Naive thymus-derived CD8-positive, alpha-beta T cell (primary cell): Measurements from ENCODE around the gene GBE1. TPM values are rescaled to one million over a fixed set of nuclear protein-coding genes. Genes with fewer than 3 reads are reported as not detected.

Experiments
- ATAC-seq, 2 donors: fragments of 150-1000 bp; cut with Tn5 transposase in 1 of 2; sonication (Bioruptor Pico), chemical (Tn5 transposase) in 1 of 2; 1 replicate in 1 of 2; 2 replicates in 1 of 2; pipeline ENCODE4 v1.10.0; 2021; ENCODE audit warnings: mild to moderate bottlenecking in 2 of 2, moderate library complexity in 2 of 2
- POLR2A ChIA-PET: fragments of 350-600 bp; sonication (Branson Sonifier 250); formaldehyde crosslinking; loops from one replicate; lab custom pipeline; 2021; ENCODE audit warnings: antibody characterized with exemption; lab: Charles Lee
- DNase-seq, 10 donors: peaks; one replicate each; pipeline versions ENCODE4 v3.0.0 to v3.0.0-alpha.2; 2020 to 2022
- H3K27ac Mint-ChIP-seq, 10 donors: one replicate each; pipeline ENCODE4 v1.8.0; 2020 to 2022; ENCODE audit warnings: mild to moderate bottlenecking in 10 of 10, mixed read lengths in 10 of 10, moderate library complexity in 4 of 10, inconsistent platforms in 1 of 10
- H3K27me3 Mint-ChIP-seq, 5 donors: one replicate each; pipeline ENCODE4 v1.8.0; 2021 to 2022; ENCODE audit warnings: mixed read lengths in 5 of 5
- H3K36me3 Mint-ChIP-seq, 3 donors: one replicate each; pipeline ENCODE4 v1.8.0; 2020 to 2022; ENCODE audit warnings: mixed read lengths in 3 of 3, mild to moderate bottlenecking in 2 of 3, inconsistent platforms in 1 of 3
- H3K4me1 Mint-ChIP-seq, 4 donors: one replicate each; pipeline ENCODE4 v1.8.0; 2021 to 2022; ENCODE audit warnings: mixed read lengths in 4 of 4
- H3K4me3 Mint-ChIP-seq, 10 donors: one replicate each; pipeline ENCODE4 v1.8.0; 2020 to 2022; ENCODE audit warnings: mild to moderate bottlenecking in 10 of 10, mixed read lengths in 10 of 10, moderate library complexity in 6 of 10, inconsistent platforms in 1 of 10
- H3K9me3 Mint-ChIP-seq, 9 donors: one replicate each; pipeline ENCODE4 v1.8.0; 2020 to 2022; ENCODE audit warnings: mixed read lengths in 9 of 9, mild to moderate bottlenecking in 3 of 9, inconsistent platforms in 1 of 9, moderate library complexity in 1 of 9
- polyA plus RNA-seq, 3 donors: library from polyadenylated mRNA; unstranded; fragments of 300-500 nt; fragmentation: Illumina TruSeq; gene quantifications; one replicate each; pipeline ENCODE4 v1.2.3, GENCODE V29; 2021
- total RNA-seq, 8 experiments: library from RNA in 2 of 8; stranded (reverse) in 2 of 8; gene quantifications; one replicate each; pipeline ENCODE4 v1.2.3 and lab custom pipeline; 2021 to 2026

GBE1 gene
- total RNA-seq (1 to 10 TPM; 8.9 to 9.0 TPM), polyA plus RNA-seq (10 to 100 TPM in 1 of 3 donors, 1 to 10 TPM in 2; 9.8 to 10.4 (median 10.0) TPM), total RNA-seq (lab: John Stamatoyannopoulos, UW) (10.8 to 30.4 (median 20.4) reads per million in 6 experiments)

DNA sequence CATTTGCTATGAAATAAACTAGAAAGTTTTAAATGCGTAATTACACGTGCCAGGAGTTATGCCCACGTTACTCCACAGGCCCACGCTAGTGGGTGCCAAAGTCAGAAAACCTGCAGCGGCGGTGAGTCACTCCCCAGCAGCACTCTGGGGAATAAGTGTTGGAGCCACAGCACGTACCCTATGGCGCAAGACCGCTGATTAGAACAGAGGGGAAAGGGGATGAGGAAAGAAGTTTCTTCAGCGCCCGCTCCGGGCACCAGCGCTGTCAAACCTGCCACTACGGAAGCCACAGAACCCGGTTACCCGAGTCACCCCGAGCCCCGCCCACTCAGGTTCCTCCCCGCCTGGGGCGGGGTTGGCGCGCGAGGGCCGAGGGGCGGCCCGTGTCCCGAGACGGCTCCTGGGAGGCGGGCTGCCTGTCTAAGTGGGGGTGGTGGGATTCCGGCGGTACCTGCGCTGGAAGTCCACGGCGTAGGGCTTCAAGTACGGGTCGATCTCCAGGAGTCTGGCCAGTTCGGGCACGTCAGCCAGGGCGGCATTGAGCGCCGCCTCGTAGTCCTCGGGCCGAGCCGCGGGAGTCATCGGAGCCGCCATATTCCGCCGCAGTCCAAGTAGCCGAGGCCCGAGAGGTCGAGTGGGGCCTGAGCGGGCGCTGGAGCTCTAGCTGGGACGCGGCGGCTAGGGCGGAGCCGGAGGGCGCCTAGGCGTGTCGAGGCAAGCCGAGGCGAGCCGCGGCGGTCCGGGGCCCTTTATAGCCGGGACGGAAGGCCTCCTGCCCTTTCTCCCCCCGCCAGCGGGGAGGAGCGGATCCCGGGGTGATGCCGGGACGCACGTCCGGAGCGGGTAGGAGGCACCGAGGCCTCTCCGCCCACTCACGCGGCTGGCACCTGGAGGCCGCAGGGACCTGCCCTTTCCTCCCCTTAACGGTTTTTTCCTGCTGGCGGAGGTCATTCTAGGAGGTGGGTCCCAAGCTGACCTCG, at the start of gene GBE1:
Gene GBE1, minus strand, starts transcription at position 722 of the 980 bp plus-strand sequence. Its CDS starts 128 bp downstream, at position 594.
- no peaks in the 10 kb centered on the region for H3K27me3 Mint-ChIP-seq
- peak; percentile 84 to 87 for ATAC-seq
- H3K4me1 Mint-ChIP-seq, result peaks cover 14 to 28% (median 18%) of the 10 kb centered on the region in 4 donors
- peak within 1 kb of the TSS; percentile 98 to 100 (median 99) for H3K27ac Mint-ChIP-seq
- peak; percentile 81 to 97 (median 88) for DNase-seq
- POLR2A ChIA-PET, result no interaction called here
- peaks cover 0 to 7% (median 0%) of the 10 kb centered on the region in 9 donors for H3K9me3 Mint-ChIP-seq
- peak within 1 kb of the TSS; percentile 93 to 99 (median 96) for H3K4me3 Mint-ChIP-seq
- H3K36me3 Mint-ChIP-seq, result peaks cover 2 to 18% (median 9%) of the 10 kb centered on the region in 3 donors

DNA sequence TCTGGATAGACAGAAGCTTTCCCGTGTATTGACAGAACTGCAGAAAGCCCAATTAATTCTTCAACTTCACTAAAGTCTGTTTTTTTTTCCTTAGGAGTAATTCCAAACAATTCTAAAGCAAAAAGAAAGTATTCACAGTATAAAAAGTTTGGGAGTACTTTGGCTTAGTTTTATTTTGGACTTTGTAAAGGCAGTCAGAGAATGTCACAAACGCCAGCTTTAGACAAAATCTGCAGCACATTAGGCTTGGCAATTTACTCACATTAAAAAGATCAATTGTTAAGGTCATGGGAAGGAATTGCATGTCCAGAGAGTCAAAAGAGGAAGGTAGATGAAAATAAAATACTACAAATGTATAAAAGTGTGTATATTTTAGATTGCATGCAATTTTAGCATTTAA, 47.5 kb upstream of the GBE1 start:
- POLR2A ChIA-PET, result no interaction called here
- Mint-ChIP-seq H3K36me3 (no peaks in the 10 kb centered on the region), H3K9me3 (peaks cover 0 to 4% (median 0%) of the 10 kb centered on the region in 9 donors), H3K4me3 (no peak overlapping the region), H3K27me3 (peaks cover 0 to 7% (median 0%) of the 10 kb centered on the region in 5 donors), H3K27ac (no peak overlapping the region), H3K4me1 (no peaks in the 10 kb centered on the region)
- no peak for DNase-seq
- ATAC-seq, result no peak

DNA sequence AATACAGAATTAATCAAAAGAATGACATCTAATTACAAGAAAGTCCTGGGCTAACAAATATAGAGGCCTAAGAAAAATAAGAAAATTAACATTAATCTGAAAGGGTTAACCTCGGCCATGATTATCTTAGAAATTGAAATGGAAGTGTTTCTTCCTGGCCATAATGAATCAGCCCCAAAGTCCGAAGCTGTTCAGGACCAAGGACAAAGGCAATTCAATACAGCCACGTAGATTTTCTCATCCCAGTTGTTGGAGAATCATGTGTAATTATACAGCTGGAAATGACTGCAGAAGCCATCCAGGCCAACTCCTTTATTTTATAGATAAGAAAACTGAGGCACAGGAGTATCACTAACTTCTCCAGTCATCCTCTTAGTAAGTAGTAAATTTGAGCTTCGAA, 38.0 kb upstream of the GBE1 start:
- no peak overlapping the region for H3K4me3 Mint-ChIP-seq
- ATAC-seq, result no peak
- no peaks in the 10 kb centered on the region for H3K36me3 Mint-ChIP-seq
- POLR2A ChIA-PET, result no interaction called here
- H3K27me3 Mint-ChIP-seq, result no peaks in the 10 kb centered on the region
- no peaks in the 10 kb centered on the region for H3K9me3 Mint-ChIP-seq
- H3K27ac Mint-ChIP-seq, result no peak overlapping the region
- no peak for DNase-seq
- H3K4me1 Mint-ChIP-seq, result no peaks in the 10 kb centered on the region

DNA sequence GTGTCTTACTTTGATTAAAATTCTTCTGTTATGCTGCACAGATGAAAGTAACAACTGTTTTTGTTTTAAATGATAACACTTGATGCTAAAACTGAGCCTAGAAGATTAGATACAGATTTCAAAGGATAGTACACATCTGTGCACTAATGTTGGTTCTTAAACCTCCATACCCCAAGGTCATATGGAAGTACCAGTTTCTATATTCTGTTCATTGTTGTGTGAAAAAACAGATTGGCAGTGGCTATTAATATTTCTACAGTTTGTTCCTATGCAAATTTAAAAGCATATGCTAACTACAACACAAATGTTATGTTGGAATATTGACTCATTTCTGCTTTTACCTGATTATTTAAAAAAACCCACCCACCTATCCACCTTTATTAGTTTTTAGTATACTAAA, 32.0 kb upstream of the GBE1 start:
- no peak for ATAC-seq
- DNase-seq, result no peak
- Mint-ChIP-seq H3K36me3 (no peaks in the 10 kb centered on the region), H3K4me1 (peaks cover 0 to 2% (median 0%) of the 10 kb centered on the region in 4 donors), H3K27me3 (peaks cover 0 to 3% (median 0%) of the 10 kb centered on the region in 5 donors), H3K27ac (no peak overlapping the region), H3K4me3 (no peak overlapping the region), H3K9me3 (no peaks in the 10 kb centered on the region)
- POLR2A ChIA-PET, result no interaction called here

DNA sequence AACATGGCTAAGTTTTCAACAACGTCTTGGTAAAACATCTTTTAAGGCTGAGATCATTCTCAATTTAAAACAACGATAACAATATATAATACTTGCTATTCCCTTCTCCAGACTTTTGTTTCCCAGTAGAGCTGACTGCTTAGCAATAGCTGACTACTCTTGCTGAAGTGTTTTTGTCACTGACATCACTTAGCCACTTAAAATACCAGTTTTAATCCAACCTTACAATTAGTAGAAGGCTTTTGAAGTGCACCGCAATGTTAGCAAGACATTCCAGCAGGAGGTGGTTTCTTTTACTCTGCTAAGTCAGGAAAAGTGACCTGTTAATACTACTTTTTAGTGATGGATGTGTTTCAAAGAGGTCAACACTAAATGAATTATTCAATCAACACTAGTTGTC, 28.7 kb upstream of the GBE1 start:
- Mint-ChIP-seq H3K4me3 (no peak overlapping the region), H3K9me3 (no peaks in the 10 kb centered on the region), H3K27ac (no peak overlapping the region), H3K4me1 (peaks cover 0 to 2% (median 0%) of the 10 kb centered on the region in 4 donors), H3K27me3 (peaks cover 0 to 3% (median 0%) of the 10 kb centered on the region in 5 donors), H3K36me3 (no peaks in the 10 kb centered on the region)
- ATAC-seq, result no peak
- no peak for DNase-seq
- POLR2A ChIA-PET, result no interaction called here

DNA sequence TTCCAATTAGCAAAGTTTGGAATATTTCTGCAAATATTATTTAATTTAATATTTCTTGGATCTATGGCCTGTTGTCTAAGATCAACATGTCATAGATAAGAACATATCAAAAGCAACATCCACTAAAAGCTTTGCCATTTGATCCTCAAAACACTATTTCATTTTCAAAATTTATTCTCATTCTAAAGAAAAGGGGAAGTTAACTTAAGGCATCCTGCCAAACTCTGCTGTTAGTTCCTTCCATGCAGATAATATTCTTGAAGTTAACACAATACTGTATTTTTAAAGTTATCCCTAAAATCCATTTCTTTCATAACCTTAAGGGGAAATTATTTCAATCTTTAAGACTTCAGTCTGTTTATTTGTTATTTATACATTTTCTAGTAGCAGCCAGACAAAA, 28.2 kb upstream of the GBE1 start:
- Mint-ChIP-seq H3K36me3 (no peaks in the 10 kb centered on the region), H3K27ac (no peak overlapping the region)
- ATAC-seq, result no peak

DNA sequence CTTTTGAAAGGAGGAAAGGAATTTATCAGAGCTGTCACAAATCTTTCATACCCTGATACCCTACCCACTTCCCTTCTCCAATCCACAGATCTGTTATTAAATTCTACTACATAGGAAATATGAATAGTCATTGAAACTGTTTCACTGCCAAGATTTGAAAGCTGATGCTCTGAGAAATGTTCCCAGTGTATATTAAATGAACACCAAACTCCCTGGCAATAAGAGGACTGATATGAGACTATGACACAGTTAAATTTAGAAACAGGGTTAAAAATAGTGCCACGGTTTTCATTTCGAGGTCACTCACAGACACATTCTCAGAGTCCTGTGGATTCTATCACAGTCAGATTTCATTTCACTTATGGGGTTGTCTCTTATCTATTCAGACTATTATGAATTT, 27.2 kb upstream of the GBE1 start:
- peaks cover 0 to 4% (median 0%) of the 10 kb centered on the region in 3 donors for H3K36me3 Mint-ChIP-seq
- peaks cover 0 to 5% (median 0%) of the 10 kb centered on the region in 5 donors for H3K27me3 Mint-ChIP-seq
- no peak overlapping the region for H3K27ac Mint-ChIP-seq
- peaks cover 0 to 2% (median 0%) of the 10 kb centered on the region in 4 donors for H3K4me1 Mint-ChIP-seq
- ATAC-seq (no peak), DNase-seq (no peak)
- no peak overlapping the region for H3K4me3 Mint-ChIP-seq
- POLR2A ChIA-PET, result interaction anchor here (0.5 kb wide), 1 partner anchor 14 kb away, joined by 3 read pairs; no protein-coding TSS in a partner anchor
- peaks cover 0 to 3% (median 0%) of the 10 kb centered on the region in 9 donors for H3K9me3 Mint-ChIP-seq

More for the DNA sequence above, 28.2 kb upstream of the GBE1 start:
- DNase-seq, result no peak
- Mint-ChIP-seq H3K27me3 (peaks cover 0 to 3% (median 0%) of the 10 kb centered on the region in 5 donors), H3K9me3 (no peaks in the 10 kb centered on the region), H3K4me3 (no peak overlapping the region), H3K4me1 (peaks cover 0 to 2% (median 0%) of the 10 kb centered on the region in 4 donors)
- POLR2A ChIA-PET, result no interaction called here

DNA sequence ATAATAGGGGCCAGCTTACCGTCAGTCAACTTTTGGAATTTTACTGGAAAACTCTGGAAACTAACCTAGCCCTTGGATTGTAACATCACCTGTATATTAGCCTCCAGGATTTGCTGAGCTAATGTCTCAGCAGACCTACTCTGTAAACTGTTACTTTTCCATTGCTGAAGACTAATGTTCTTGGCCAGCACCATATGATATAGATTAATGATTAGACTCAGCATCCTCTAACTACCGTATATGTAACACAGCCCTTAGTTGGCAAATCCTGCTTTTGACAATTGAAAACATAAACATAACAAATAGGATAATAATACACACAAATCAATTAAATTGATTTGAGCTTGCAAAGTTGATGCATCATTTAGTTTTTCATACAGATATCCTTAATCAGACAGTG, 26.6 kb upstream of the GBE1 start:
- Mint-ChIP-seq H3K4me1 (no peaks in the 10 kb centered on the region), H3K4me3 (no peak overlapping the region), H3K27me3 (peaks cover 0 to 5% (median 0%) of the 10 kb centered on the region in 5 donors), H3K27ac (no peak overlapping the region), H3K9me3 (peaks cover 0 to 4% (median 0%) of the 10 kb centered on the region in 9 donors), H3K36me3 (peaks cover 0 to 4% (median 0%) of the 10 kb centered on the region in 3 donors)
- DNase-seq (no peak), ATAC-seq (no peak)
- POLR2A ChIA-PET, result interaction anchor here (0.5 kb wide), 1 partner anchor 14 kb away, joined by 3 read pairs; no protein-coding TSS in a partner anchor

DNA sequence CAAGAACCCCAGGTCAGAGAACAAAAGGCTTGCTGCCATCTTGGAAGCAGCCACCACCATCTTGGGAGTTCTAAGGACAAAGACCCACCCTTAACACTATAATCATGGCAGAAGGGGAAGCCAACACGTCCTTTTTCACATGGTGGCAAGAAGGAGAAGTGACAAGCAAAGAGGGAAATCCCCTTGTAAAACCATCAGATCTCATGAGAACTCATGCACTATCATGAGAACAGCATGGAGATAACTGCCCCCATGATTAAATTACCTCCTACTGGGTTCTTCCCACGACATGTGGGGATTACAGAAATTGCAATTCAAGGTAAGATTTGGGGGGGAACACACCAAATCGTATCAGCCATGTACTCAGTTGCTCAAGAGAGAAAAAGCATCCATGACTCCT, 21.1 kb upstream of the GBE1 start:
- H3K9me3 Mint-ChIP-seq, result peaks cover 0 to 12% (median 2%) of the 10 kb centered on the region in 9 donors
- peaks cover 0 to 4% (median 0%) of the 10 kb centered on the region in 3 donors for H3K36me3 Mint-ChIP-seq
- ATAC-seq (no peak), DNase-seq (no peak)
- peaks cover 0 to 3% (median 0%) of the 10 kb centered on the region in 5 donors for H3K27me3 Mint-ChIP-seq
- POLR2A ChIA-PET, result no interaction called here
- H3K4me1 Mint-ChIP-seq, result peaks cover 0 to 3% (median 0%) of the 10 kb centered on the region in 4 donors
- H3K27ac Mint-ChIP-seq, result no peak overlapping the region
- H3K4me3 Mint-ChIP-seq, result no peak overlapping the region

DNA sequence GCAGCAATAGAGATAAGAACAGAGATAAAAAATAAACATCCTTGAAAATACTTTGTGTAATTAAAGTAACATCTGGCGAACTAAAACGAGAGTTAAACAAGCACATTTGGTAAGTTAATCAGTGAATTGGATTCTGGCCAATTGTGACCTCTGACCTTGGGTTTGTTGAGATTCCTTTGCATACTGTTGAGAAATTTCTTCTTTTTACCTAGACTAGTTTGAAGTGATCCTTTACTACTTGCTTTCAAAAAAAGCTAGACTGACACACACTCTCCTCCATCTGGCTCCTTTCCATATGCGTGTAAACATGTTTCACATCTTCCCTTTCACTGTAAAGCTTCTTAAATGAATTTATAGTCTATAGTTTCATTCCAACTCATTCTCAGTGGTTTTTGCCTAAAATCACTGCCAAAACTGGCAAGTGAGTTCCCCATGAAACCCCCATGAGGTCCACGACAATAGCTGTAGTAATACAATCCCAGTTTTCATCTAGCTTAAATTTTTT, 17.3 kb upstream of the GBE1 start:
- Mint-ChIP-seq H3K4me1 (peaks cover 0 to 3% (median 0%) of the 10 kb centered on the region in 4 donors), H3K9me3 (peaks cover 0 to 11% (median 2%) of the 10 kb centered on the region in 9 donors), H3K36me3 (peaks cover 0 to 1% (median 0%) of the 10 kb centered on the region in 3 donors), H3K4me3 (no peak overlapping the region), H3K27me3 (peaks cover 0 to 3% (median 0%) of the 10 kb centered on the region in 5 donors), H3K27ac (no peak overlapping the region)
- DNase-seq (no peak), ATAC-seq (no peak)
- POLR2A ChIA-PET, result no interaction called here

DNA sequence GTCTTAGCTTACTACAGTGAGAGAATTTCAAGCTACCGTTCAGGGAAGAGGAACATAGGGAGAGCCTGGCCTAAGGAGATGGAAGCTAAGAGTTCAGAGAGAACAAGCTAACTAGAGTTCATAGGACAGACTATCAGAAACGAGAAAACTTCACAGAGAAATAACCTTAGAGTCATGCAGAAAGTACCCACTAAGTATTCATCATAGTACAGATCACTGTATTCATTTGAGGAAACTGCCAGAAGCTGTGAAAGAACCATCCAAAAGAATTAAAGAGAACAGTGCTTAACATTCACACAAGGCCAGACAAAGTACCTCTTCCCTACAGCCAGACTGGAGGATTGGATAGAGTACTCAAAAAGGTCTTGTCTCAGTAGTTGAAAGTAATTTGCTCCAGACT, 15.2 kb upstream of the GBE1 start:
- peaks cover 0 to 7% (median under 1%) of the 10 kb centered on the region in 5 donors for H3K27me3 Mint-ChIP-seq
- POLR2A ChIA-PET, result no interaction called here
- no peaks in the 10 kb centered on the region for H3K36me3 Mint-ChIP-seq
- DNase-seq (no peak), ATAC-seq (no peak)
- H3K9me3 Mint-ChIP-seq, result peaks cover 0 to 5% (median 0%) of the 10 kb centered on the region in 9 donors
- peaks cover 0 to 3% (median 0%) of the 10 kb centered on the region in 4 donors for H3K4me1 Mint-ChIP-seq
- no peak overlapping the region for H3K4me3 Mint-ChIP-seq
- H3K27ac Mint-ChIP-seq, result no peak overlapping the region

DNA sequence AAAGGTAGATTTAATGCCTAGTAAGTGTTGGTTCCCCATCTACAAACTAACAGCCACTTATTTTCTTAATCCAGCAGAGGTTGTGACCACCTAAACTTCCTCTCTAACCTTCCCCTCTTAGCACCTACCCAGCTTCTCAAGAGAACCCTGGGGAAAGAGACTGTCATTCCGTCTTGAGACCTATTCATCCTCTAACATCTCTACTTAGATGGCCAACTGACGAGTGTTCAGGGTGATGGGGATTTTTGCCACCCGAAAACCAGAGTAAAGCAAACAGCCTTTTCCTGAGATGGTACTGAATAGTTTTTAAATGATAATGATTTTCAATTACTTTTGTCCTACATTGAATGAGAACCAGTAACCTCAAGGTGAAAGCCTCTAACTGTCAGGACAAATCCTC, 9.3 kb upstream of the GBE1 start:
- Mint-ChIP-seq H3K27ac (no peak overlapping the region), H3K27me3 (peaks cover 2 to 18% (median 11%) of the 10 kb centered on the region in 5 donors), H3K36me3 (no peaks in the 10 kb centered on the region), H3K4me3 (no peak overlapping the region), H3K9me3 (no peaks in the 10 kb centered on the region), H3K4me1 (no peaks in the 10 kb centered on the region)
- DNase-seq (no peak), ATAC-seq (no peak)
- POLR2A ChIA-PET, result no interaction called here
